GM21825 (cell line): ENCODE measurements around the gene TYW3.

Source experiments
- ATAC-seq: cut with Tn5 transposase; IDR thresholded peaks from one replicate; pipeline ENCODE4 v1.9.1; 2021; ENCODE audit warnings: mild to moderate bottlenecking, moderate library complexity; ENCODE audit not compliant: unreplicated experiment

The TYW3 gene

DNA sequence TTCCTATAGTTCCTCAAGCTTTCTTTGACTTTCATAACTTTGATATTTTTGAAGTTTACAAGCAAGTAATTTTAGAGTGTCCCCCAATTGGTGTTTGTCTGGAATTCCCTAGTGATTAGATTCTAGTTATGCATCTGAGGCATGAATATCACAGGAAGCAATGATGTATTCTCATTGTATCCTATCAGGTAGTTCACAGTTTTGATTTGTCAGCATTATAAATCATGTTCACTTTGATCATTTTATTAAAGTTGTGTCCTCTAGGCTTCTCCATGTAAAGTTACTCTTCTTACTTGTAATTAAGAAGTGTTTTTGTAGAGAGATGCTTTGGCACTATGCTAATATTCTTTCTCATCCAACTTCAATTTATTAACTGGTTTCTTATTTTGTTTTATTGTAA is 53.0 kb downstream of the TYW3 start:
- ATAC-seq = no peak

GRCh38 chr1:74790453-74790852 is 57.5 kb downstream of the TYW3 start:
- ATAC-seq = no peak

GRCh38 chr1:74791491-74791890 is 58.5 kb downstream of the TYW3 start:
- no peak for ATAC-seq

DNA sequence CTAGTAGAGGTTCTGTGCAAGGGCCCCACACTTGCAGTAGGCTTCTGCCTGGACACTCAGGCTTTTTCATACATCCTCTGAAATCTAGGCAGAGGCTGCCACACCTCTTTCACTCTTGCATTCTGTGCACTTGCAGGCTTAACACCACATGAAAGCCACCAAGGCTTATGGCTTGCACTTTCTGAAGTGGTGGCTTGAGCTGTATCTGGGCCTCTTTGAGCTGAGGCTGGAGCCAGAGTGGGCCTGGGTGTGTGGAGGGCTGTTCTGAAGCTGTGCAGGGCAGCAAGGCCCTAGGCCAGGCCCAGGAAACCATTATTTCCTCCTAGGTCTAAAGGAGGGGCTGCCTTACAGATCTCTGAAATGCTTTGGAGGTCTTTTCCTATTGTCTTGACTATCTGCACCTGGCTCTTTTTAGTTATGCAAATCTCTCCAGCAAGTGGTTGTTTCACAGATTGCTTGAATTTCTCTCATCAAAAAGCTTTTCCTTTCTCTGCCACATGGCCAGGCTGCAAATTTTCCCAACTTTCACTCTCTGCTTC is 66.2 kb downstream of the TYW3 start:
- no peak for ATAC-seq

DNA sequence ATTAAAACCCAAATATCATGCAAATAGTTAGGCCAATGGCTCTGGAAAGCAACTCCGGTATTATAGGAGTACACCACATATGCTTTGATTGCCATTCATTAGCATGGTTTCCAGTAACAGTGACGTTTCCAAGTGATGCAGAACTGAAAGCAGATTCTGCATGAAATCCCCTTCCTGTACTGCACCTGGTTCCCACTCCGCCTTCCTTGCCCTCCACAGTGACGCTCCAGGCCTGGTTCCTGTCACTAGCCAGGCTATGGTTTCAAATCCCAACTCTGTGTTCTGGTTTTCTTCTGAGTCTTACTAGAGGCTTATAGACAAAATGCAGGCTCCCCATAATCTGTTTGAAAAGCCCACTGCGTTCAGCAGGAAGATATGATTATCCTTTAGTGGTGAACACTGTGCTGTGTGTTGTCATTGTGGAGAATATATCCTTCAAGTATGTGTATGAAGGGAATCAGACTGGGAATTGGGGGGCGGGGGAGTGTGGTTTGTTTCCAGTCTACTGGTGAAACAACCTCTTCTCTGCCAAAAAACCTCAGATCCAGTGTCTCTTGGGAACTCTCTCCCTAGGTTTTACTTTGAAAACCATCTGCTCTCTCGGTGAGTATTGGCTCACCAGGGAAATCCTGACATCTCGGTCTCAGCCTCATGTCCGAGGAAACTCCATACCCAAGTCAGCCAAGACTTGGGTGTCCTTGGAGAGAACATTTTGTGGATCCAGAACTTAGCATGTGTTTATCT is 78.7 kb downstream of the TYW3 start:
- ATAC-seq = peak; percentile 54

DNA sequence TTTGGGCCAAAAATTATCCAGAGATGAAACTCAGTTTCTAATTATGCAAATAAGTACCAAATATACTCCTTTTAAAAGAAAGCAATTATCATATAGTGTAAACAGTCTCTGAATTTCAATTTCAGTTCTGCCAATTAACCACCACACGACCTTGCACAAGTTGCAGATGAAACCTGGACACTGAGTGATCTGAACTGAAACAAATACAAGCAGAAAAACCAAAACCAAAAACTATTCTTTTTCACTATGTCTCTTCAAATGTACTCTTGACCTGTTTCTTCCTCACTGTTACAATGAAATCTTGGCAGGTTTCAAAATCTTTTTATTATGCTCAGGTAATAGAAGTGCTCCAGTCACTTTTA is 79.2 kb downstream of the TYW3 start:
- peak; percentile 95 for ATAC-seq
